Activated CD4-positive, CD25-positive, alpha-beta regulatory T cell treated with anti-CD3 and anti-CD28 coated beads, Interleukin-2, amount 50 U/mL, for 16 hours (primary cell): ENCODE measurements around the gene KCTD16.

Experiments
- DNase-seq: peaks from one replicate; pipeline ENCODE4 v3.0.0-alpha.2; 2020; ENCODE audit warnings: low read depth, low spot score

KCTD16 gene

DNA sequence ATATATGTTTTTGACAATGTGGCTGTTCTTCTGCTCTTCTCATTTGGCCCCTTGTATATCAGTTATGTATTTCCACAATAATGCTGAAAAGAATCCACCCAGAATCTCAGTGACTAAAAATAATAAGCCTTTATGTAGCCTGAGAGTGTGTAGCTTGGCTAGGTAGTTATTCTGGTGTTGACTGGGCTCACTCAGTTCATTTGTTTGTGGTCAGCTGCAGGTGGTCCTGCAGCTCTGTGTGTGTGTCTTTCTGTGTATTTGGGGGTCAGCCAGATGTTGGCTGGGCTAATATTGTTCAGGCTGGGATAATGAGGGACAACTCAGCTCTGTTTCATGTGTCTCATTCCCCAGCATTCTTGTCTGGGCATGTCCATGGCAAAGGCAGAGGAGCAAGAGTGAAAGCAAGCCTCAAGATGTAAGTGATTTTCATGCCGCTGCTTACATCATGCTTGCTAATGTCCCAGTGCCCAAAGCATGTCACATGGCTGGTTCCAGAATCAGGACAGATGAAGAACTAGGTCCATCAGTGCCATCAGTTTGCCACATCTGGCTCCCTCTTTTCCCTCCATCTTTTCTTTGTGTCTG is 162.8 kb downstream of the KCTD16 start:
- no peak for DNase-seq

DNA sequence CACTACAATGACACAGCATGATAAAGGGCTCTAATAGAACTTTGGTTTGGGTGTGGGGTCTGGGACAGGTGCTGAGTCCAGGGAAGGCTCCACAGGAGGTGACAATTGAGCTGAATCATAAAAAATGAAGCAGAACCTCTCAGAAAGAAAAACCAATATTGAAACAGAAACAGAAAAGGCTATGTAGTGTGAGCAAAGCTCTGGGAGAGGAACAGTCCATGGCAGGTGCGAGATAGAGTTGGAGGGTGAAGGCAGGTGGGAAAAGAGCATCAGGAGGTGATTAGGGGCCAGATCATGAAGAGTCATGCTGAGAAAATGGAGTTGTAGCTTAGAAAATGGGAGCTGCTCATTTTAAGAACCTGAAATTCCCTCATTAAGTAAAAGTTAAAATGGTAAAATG is 164.9 kb downstream of the KCTD16 start:
- DNase-seq = no peak

DNA sequence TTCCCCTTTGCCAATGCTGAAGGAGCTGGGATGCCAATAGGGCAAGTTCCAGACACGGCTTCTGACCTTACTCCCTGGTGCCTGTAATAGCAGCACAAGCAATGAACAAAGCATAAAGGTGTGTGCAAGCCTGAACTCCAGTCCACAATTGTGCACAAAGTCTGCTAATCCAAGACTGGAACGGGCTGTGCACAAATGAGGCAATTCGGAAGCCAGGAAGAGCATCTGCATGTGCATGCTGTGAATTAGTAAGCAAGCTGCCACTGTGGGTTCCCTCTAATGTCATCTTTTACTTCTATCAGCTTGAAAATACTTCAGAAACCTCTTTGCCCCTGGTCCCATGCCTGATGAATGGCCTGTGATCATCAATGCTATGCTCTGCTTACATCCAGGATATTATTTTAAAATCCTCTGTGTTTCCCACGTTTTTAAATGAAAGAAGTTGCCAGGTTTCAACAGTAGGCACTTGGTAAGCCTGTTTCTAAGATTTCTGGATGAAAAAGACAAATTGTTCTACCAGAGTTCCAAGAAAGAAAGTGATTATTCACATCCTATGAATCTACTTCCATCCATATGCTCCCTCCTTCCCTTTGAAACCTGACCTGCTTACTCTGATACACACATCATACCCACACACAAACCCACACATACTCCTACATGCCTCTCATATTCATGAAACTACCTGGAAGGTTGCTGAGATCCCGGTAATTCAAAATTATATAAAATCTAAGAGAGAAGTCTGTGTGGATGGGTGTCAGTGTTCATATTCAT is 165.7 kb downstream of the KCTD16 start:
- DNase-seq = no peak

DNA sequence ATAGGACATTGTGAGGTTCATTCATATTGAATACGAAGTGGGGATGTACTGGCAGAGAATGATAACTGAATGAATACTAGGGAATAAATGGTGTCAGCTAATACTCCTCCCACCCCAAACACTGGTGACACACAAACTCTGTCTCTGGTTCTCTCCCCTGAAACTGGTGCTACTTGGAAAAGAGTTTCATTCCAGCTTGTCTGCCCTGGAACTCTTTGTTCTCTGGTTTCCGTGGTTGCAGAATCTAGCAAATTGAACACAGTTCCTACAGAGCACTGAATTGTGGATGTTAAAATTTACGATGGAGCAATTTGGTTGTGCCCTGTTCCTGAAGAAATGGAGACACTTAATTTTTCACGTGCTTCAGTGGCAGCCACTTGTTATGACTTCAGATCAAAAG is 181.7 kb downstream of the KCTD16 start:
- DNase-seq = no peak

DNA sequence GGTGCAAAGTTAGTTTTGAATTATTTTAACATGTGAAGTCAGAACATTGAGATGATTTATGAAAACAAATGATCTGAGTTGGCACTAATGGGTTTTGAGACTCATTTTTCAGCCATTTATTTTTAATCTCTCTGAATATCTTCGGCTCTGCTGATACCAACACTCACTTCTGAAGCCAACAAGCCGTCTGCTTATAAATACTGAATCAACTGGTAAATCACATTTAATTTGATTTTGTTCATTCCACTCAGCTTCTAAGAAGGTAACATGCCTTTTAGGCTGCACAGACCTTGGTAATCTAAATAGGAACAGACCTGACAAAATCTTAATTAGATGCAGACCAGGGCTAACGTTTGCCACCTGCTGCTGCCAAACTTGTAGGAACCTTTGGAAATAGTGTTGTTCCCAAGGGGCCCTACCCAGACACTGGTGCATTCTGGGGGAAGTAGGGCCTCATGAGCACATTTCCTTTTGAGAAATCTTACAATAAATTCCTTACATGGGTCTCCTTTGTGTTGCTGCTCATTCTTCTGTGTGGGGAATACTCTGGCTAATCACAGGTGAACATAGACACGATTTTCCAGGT is 182.2 kb downstream of the KCTD16 start:
- no peak for DNase-seq

DNA sequence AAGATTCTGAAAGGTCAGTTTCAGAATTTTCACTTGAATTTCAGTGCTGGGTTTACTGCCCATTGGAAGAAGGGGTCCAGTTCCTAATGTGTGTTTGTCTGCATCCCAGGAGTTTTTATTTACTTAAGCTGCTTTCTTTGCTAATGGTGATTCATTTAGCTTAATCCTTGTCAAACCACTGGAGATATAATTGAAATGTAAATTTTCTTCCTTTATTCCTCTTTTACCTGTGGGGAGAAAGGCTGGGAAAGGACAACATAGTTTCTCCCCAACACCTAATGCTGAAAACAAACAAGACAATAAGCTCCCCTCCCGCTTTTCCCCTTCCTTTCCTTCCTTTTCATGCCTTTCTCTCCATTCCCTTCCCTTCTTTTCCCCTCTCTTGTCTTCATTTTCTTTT is 185.8 kb downstream of the KCTD16 start:
- DNase-seq = no peak

DNA sequence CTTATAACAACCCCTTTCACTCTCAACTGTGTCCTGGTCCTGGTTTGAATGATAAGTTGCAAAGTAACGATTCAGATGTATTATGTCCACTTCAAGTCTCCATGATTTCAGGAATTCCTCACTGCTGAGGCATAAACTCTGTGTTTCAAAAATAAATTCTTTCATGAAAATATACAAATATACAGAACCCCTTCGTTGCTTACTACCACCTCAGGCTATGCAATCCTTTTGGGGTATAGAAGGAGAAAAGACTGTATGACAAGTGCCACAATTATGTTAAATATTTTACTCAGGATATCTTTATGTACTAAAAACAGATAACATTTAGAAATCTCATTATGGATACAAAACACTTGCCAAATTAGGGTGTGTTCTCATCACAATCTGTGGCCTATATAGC is 190.7 kb downstream of the KCTD16 start:
- DNase-seq = no peak

DNA sequence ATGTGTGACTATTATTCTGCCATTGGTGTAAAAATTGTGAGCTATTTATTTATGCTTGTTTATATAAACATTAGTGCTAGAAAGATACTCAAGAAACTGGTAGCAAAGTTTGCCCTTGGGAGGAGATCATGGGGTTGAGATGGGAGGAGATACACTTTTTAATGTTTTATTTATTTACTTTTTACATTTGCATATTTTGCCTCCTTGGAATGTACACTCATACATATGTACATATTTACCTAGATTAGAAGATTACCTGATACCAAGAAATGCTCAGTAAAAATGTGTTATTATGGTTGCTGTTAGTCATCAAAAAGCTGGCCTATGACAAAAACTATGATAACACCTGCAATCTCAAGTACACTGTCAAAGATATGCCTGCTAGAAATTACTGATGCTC is 195.2 kb downstream of the KCTD16 start:
- no peak for DNase-seq

DNA sequence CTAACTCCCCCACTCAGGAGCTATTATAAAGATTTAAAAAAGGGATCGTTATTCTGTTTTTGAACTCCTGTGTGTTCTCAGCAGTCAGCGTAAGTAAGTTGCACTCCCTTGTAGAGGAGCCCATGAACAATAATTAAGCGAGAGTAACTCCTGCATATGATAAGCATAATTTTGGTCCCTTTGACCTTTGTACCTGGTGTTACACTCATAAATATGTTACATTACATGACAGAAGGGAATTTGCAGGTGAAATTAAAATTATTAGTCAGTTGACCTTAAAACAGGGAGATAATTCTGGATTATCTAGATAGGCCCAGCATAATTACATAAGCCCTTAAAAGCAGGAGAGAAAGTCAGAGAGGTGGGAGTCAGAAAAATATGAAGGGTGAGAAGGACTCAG is 197.3 kb downstream of the KCTD16 start:
- DNase-seq = no peak

DNA sequence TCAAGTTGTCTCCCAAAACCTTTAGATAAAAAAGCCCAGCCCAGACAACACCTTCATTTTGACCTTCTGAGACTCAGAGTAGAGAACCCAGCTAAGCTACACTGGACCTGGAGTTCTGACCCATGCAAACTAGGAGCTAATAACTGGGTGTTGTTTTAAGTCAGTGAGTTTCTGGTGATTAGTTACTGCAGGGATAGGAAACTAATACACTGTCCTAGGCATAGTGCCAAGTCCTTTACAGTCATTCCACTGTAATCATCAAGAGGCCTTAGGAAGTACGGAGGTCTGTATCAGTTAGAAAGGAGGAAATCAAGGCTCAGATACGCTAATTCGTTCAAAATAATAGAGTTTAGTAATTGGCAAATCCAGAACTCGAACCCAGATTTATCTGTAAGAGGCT is 197.9 kb downstream of the KCTD16 start:
- no peak for DNase-seq

DNA sequence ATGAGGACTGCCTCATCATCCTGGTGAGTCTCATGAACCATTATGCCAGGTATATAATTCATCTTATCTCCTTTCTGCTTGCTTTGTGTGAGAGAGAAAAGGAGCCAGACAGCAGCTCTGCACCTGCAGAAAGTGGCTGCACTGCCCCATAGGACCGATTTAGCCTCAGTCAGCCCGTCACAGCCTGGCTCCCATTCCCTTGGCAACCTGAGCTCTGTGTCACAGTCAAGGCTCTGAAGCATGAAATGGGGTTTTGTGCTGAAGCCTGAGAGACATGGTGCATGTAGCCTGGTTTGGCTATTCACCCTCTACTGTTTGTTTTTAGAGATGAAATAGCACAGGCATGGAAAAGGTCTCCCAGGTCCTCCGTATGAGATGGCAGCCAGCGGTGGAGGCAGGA is 198.3 kb downstream of the KCTD16 start:
- DNase-seq = no peak

DNA sequence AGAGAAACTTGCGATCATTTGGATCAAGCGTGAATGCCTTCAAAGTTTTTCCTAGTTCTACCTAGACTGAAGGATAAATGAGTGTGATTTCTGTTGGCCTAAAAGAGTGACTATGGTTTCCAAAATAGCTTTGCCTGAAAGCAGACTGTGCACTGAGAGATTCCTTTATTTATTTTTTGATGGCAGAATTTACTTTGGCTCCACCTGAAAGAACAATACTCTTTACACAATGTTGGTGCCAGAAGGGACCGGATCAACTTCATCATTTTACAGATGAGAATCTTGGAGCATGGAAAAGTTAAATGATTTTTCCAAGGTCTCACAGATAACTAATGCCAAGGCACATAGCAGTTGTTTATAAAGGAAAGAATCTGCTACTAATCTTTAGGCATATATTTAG is 199.6 kb downstream of the KCTD16 start:
- no peak for DNase-seq

DNA sequence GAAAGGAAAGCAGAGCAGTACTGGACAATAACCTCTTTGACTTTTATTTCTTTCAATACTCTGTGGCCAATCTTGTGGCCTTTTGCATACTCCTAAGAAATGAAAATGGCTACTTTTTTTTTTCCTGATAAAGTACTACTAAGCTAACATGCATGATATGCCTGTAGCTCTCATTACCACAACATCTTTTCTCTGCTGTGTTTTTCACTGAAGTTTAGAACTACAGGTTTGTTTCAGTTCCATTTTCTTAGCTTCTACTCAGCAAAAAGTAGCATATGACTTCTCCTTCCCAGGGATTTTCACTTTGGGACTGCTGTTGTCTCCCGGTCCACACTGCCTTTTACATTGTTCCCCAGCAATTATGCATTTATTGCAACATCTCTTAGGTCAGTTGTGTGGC is 204.0 kb downstream of the KCTD16 start:
- no peak for DNase-seq

DNA sequence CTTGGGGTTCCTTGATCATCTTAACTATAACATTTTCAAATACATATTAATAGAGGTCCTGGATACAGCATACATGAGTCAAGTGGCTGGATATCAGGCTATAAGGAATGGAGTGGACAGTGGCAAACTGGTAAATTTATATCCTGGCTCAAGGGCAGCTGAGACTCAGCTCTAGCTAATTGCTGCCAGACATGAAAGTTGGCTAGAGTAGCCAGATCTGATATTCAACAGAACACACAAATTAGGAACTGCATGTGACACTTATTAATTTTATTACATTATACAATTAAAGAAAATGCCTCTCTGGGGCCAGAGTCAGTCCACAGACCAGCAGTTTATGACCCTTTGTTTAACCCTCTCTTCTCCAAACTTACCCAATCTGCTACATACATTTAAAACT is 206.5 kb downstream of the KCTD16 start:
- DNase-seq = no peak

DNA sequence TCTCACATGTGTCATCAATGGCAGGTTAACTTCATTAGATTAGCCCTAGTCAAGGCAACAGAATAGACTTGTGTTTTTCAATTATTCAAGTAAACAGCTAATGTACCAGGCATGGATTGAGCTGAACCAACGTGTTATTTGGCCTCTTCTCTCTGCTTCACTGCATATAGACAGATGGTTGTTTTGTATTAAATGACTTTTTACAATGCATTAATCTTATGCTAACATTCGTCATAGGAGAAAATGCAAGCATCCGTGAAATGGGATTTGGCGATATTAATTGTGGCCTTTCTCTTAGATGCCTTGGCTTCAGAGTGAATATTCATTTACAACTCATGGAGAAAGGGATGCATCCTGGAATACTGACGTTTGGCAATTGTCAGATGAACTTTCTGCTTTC is 208.0 kb downstream of the KCTD16 start:
- no peak for DNase-seq

DNA sequence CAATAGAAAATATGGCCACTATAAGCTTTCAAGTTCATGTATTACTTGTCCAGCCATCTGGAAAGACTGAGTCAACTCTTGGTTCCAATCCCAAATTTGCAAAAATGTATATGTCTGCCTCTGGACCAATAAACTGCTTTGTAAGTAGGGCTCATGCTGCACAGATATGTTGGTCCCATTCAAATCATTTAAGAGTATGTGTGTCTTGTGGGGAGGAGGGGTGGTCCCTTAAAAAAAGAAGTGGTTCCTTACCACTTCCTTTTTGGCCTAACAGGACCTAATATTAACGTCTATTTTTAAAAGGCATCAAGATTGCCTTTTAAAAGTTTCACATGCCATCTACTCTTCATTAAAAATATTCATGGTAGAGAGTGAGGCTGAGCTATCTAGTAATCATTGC is 214.9 kb downstream of the KCTD16 start:
- DNase-seq = no peak

DNA sequence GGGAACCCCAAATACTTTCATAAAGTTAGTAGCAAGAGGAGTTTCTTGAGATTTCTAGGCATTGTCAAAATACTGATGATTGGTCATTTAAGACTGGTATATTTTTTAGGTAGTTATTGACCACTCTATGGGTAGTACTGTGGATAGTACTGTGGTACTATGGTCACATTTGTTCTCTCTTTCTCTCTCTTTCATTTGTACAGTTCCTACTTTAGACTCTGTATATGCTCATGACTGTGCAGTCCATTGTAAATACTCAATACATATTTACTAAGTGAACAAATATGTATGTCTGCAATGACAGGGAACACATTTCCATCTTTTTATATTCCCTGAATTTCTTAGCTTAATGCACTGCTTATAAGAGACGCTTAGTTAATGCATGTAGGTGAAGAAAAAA is 215.6 kb downstream of the KCTD16 start:
- no peak for DNase-seq

DNA sequence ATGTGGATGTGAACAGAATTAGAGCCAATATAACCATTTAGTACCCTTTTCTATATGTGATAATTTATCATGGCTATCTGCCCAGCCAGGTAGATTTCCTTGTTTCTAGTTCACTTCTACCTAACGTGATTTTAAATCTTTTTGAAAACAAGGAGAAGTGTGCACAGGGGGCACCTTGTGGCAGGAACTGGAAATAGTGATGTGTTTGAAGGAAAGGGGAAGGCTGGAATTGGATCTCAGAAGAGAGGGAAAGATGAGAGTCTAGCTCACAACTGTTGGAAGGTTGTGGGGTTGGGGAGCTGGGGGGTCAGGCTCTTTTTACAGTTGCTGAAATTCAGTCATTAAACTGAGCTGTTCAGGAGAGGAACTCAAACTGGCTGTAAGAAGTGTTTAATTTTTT is 219.5 kb downstream of the KCTD16 start:
- no peak for DNase-seq

DNA sequence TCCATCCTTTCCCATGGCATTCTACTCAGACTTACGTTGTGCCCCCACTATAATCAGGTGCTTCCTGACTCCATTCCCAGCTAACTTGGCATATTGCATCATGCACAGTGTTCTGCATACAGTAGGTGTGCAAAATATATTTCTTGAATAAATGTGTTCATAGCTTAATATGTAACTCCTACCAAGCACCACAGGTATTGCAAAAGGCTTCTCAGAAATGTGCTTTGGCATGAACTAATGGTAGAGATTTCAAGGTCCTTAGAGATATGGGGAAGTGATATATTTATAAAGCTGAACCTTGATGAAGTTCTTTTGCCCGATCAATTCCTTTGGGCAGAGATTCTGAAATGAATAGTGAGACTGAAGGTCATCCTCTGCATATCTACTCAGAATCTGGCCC is 220.4 kb downstream of the KCTD16 start:
- no peak for DNase-seq

DNA sequence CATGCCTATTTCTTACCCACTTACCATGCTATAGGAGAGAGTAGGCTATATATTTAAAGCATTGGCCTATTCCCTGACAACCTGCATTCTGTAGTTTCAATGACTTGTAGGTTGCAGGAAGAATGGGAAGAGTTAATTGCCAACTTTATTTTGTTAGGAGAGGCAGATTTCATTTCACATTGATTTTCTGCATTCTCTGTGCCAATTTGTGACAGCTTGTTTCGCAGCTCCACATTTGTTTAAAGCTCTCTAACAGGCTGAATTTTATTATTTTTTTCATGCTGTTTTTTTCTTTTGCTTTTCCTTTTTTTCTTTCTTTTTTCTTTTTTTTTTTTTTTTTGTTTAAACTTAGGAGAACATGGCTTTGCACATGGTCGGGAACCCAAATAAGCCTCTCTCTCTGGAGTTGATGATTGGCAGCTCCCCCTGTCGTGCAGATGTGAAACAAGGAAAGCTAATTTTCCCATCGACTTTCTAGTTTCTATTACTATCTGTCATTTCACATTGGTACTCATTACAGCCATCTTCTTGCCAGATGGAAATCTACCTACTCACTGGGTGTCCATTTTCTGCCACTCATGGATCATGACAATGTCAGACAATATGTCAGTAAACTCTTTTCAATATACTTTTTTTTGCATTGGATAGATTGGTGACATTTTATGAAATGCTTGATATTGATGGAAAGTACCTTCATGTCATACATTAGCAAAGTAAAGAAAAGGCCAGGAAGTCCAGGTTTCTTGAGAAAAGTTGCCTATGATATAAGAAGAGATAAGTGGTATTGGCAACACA is 223.2 kb downstream of the KCTD16 start:
- no peak for DNase-seq

DNA sequence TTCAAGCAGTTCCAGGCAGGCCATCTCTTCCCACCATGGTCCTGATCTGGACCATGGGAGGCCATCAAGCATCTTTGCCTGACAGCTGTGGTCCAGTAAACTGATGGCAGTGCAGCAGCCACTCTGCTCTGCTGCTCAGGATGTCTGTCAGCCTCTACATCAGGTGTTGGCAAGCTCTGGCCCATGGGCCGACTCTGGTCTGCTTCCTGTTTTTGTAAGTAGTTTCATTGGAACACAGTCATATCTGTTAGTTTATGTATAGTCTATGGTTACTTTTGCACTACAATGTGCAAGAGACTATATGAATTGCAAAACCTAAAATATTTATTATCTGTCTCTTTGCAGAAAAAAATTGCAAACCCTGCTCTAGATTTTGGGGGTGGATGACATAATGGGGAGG is 225.0 kb downstream of the KCTD16 start:
- DNase-seq = no peak

DNA sequence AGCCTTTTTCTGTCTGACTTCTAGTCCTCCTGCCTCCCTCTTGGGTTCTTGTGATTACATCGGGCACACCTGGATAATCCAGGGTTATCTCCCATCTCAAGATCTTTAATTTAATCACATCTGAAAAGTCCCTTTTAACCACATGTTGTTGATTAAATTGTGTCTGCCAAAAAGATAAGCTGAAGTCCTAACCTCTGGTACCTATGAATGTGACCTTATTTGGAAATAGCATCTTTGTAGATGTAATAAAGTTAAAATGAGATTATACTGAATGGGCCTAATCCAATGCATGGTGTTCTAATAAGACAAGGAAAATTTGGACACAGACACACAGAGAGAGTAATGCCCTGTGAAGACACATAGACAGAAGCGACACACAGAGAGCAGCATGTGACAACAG is 232.4 kb downstream of the KCTD16 start:
- no peak for DNase-seq
